Esophagus muscularis mucosa (tissue), 3 donors: ENCODE results near the gene GANC.
"Not testable (repeated sequence)": the region's sequence is repeated elsewhere in the genome, so short reads cannot be mapped to it uniquely, and the experiment has no call there.

Experiments used
- CTCF ChIP-seq, 3 experiments: fragments of 200-600 bp in 2 of 3; fragments of 450-650 bp in 1 of 3; sonication (generic) in 2 of 3; IDR thresholded peaks; one replicate each; pipeline ENCODE4 v1.5.1; 2017 to 2019; ENCODE audit warnings: antibody characterized with exemption in 3 of 3, mild to moderate bottlenecking in 2 of 3, moderate library complexity in 1 of 3
- POLR2A ChIP-seq: fragments of 450-650 bp; IDR thresholded peaks from one replicate; pipeline ENCODE4 v1.6.1; 2017; ENCODE audit warnings: antibody characterized with exemption, moderate library complexity, mild to moderate bottlenecking, low read depth

GRCh38 chr15:42301004-42301403 lies 28.0 kb downstream of the GANC start:
- TF ChIP-seq CTCF (IDR thresholded peaks at IDR 0.05); POLR2A: not testable (repeated sequence)
